ENCODE results near the gene TTI1. TPM values are rescaled to one million over a fixed set of nuclear protein-coding genes. Genes with fewer than 3 reads are reported as not detected.

TTI1 gene
- polyA plus RNA-seq, 1 of the 3 experiments (the other 2 are of a cell fraction) = 15.6 TPM

GRCh38 chr20:38049800-38050199, 16.5 kb upstream of the TTI1 start:
- Histone ChIP-seq H3K9ac (no peak overlapping the region), H2AFZ (ENCODE audit: low read depth) (no peak overlapping the region), H3K36me3 (replicated peaks in 1 of 2; ENCODE audit: control insufficient read depth in 1 of 2, insufficient read depth in 2 of 2, low read length in 1 of 2) (peaks cover 49 to 56% of the 10 kb centered on the region in 2 experiments), H3K4me2 (peak overlapping the region; percentile 46; the same call in 1 of the 2 replicates), H3F3A (replicated peaks; ENCODE audit: insufficient read depth) (peaks cover 11% of the 10 kb centered on the region), H3K27ac (ENCODE audit: low read depth in 2 of 2, low read length in 1 of 2) (peak overlapping the region; percentile 47 to 61), H3K9me2 (no peaks in the 10 kb centered on the region), H3K79me2 (ENCODE audit: insufficient read depth) (peaks cover 85% of the 10 kb centered on the region), H3K9me3 (no peaks in the 10 kb centered on the region), H3K4me1 (ENCODE audit: control insufficient read depth in 1 of 2, insufficient read depth in 2 of 2, low read depth in 1 of 2, low read length in 1 of 2) (peaks cover 0 to 14% of the 10 kb centered on the region in 2 experiments; a peak in 3 of 4 replicates), H4K20me1 (ENCODE audit: insufficient read depth) (peaks cover 48% of the 10 kb centered on the region), H3K27me3 (ENCODE audit: insufficient read depth) (no peaks in the 10 kb centered on the region), H3K4me3 (ENCODE audit: low read depth in 2 of 2, low read length in 1 of 2) (no peak overlapping the region)
- POLR2A ChIA-PET = no interaction called here
- CTCF ChIA-PET = interaction anchor here (1.2 to 32.1 kb wide), 4 partner anchors 11 to 174 kb away, joined by 3 to 725 read pairs (median 4); no protein-coding TSS in a partner anchor
- 49% methylated on average over 3 of the region's 3 CpGs for WGBS (ENCODE audit: low lambda C conversion rate)
- DNase-seq = no peak
- TF ChIP-seq USF1 (IDR thresholded peaks at IDR 0.05; ENCODE audit: borderline replicate concordance, low read depth) = no peak
- TF ChIP-seq TEAD4 (IDR thresholded peaks at IDR 0.05; ENCODE audit: borderline replicate concordance, insufficient read depth) = 0 out of 2 replicates have a peak, but pooled peaks have one; percentile 31
- TF ChIP-seq RCOR1 (IDR thresholded peaks at IDR 0.05; ENCODE audit: low read length) = no peak
- TF ChIP-seq CHD2 (IDR thresholded peaks at IDR 0.05; ENCODE audit: low read length, partially characterized antibody) = no peak
- no peak for TF ChIP-seq EZH2phosphoT487 (IDR thresholded peaks at IDR 0.05; ENCODE audit: borderline replicate concordance, low read depth)
- peak; percentile 67 for TF ChIP-seq NFIC (IDR thresholded peaks at IDR 0.05; ENCODE audit: borderline replicate concordance)
- no peak for TF ChIP-seq USF2 (IDR thresholded peaks at IDR 0.05; ENCODE audit: borderline replicate concordance, low read depth, low read length)
- no peak for TF ChIP-seq MEF2A (IDR thresholded peaks at IDR 0.05; ENCODE audit: borderline replicate concordance, low read depth)
- TF ChIP-seq, protein P1, sequence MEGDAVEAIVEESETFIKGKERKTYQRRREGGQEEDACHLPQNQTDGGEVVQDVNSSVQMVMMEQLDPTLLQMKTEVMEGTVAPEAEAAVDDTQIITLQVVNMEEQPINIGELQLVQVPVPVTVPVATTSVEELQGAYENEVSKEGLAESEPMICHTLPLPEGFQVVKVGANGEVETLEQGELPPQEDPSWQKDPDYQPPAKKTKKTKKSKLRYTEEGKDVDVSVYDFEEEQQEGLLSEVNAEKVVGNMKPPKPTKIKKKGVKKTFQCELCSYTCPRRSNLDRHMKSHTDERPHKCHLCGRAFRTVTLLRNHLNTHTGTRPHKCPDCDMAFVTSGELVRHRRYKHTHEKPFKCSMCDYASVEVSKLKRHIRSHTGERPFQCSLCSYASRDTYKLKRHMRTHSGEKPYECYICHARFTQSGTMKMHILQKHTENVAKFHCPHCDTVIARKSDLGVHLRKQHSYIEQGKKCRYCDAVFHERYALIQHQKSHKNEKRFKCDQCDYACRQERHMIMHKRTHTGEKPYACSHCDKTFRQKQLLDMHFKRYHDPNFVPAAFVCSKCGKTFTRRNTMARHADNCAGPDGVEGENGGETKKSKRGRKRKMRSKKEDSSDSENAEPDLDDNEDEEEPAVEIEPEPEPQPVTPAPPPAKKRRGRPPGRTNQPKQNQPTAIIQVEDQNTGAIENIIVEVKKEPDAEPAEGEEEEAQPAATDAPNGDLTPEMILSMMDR (IDR thresholded peaks at IDR 0.05) = no peak
- no peak for TF ChIP-seq RAD21 (IDR thresholded peaks at IDR 0.05; ENCODE audit: low read length)
- no peak for TF ChIP-seq REST (IDR thresholded peaks at IDR 0.05; ENCODE audit: low read depth, low read length)
- no peak for TF ChIP-seq FOXJ3 (CRISPR knock-in tag; IDR thresholded peaks at IDR 0.05)
- no peak for TF ChIP-seq NRF1 (IDR thresholded peaks at IDR 0.05; ENCODE audit: low read depth, low read length)
- TF ChIP-seq YY1 (IDR thresholded peaks at IDR 0.05; ENCODE audit: low read depth) = no peak
- TF ChIP-seq, protein P2, sequence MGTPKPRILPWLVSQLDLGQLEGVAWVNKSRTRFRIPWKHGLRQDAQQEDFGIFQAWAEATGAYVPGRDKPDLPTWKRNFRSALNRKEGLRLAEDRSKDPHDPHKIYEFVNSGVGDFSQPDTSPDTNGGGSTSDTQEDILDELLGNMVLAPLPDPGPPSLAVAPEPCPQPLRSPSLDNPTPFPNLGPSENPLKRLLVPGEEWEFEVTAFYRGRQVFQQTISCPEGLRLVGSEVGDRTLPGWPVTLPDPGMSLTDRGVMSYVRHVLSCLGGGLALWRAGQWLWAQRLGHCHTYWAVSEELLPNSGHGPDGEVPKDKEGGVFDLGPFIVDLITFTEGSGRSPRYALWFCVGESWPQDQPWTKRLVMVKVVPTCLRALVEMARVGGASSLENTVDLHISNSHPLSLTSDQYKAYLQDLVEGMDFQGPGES (IDR thresholded peaks at IDR 0.05; ENCODE audit: low read depth, low read length) = no peak
- TF ChIP-seq RXRA (IDR thresholded peaks at IDR 0.05; ENCODE audit: borderline replicate concordance, low read depth) = no peak
- TF ChIP-seq TAF1 (IDR thresholded peaks at IDR 0.05; ENCODE audit: borderline replicate concordance, low read depth, low read length) = no peak
- no peak for TF ChIP-seq GATA2 (CRISPR knock-in tag; IDR thresholded peaks at IDR 0.05)
- TF ChIP-seq FOXM1 (IDR thresholded peaks at IDR 0.05; ENCODE audit: low read depth) = no peak
- TF ChIP-seq TCF12 (IDR thresholded peaks at IDR 0.05) = peak; percentile 78
- TF ChIP-seq MAX (IDR thresholded peaks at IDR 0.05; ENCODE audit: low read depth) = peak; percentile 85
- peak; percentile 80 for TF ChIP-seq JUND (IDR thresholded peaks at IDR 0.05)
- no peak for TF ChIP-seq SMC3 (IDR thresholded peaks at IDR 0.05; ENCODE audit: low read depth, low read length)
- TF ChIP-seq ZBTB33 (IDR thresholded peaks at IDR 0.05; ENCODE audit: borderline replicate concordance, low read depth) = no peak
